ENCODE data around the gene GPR82.
A peak's percentile ranks its signal among the peaks of the same experiment; 100 is the strongest.
"Not testable (repeated sequence)": the region's sequence is repeated elsewhere in the genome, so short reads cannot be mapped to it uniquely, and the experiment has no call there.

Gene GPR82

DNA sequence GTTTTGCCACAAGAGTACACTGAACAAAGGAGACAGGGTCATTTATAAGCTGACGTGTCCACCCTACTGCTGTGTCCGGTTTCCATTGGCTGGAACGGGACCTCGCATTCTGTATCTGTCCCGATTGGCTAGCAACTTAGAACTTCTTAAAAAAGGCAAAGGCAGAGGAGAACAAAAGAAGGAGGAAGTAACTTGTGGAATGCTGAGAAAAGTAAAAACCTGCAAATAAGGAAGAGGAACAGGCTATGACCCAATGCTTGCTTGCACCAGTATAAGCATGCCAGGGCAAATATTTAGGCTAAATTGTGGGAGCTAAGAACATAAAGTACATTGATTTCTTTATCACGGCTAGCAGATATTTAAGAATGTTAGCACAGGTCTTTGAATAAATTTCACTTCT, 4.4 kb upstream of the GPR82 start:
- not testable (repeated sequence) for DNase-seq

DNA sequence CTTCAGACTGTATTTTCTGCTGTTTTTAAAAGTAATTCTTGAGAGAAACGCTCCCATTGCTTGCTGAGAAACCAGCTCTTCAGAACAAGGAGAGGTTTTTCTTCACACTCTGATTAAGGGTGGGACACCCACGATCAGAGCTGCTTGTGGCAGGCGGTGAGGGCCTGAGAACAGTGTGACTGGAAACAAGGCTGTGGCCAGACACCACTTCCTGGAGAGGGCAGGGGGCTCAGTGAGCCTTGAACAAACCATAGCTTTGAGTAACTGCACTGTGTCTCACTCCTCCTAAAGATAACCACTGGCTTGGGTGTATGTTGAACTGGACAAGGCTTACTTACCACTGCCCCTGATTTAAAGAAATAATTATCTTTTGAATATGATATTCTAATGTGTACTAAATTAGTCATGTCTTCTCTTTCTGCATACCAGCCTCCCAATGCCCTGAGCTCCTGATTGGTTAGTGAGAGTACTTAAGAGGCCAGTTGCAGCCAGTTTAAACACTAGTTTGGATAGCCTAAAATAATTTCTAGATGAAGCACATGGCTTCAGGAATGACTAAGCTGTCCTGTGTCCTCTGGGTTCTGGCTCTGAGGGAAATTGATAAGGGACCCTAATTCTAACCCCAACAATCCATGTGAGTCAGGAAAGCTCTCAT, 3.7 kb upstream of the GPR82 start:
- DNase-seq = peak; percentile 35 to 50

DNA sequence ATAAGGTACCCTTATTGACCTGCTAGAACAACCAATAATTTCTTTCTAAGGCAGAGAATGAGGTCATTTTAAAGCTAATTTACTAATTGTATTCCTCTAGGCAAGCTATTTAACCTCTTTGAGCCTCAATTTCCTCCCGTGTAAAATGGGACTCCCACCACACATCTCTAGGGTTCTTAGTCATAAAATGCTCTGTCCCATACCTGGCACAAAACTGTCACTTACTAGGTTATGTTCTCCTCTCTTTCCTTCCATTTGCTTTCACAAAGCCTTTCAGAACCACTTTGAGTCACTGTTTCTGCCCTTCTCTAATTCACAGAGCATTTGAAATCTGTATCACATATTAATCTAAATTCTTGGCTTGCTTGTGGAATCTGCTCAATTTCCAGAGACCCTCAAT, 2.4 kb upstream of the GPR82 start:
- DNase-seq = no peak

DNA sequence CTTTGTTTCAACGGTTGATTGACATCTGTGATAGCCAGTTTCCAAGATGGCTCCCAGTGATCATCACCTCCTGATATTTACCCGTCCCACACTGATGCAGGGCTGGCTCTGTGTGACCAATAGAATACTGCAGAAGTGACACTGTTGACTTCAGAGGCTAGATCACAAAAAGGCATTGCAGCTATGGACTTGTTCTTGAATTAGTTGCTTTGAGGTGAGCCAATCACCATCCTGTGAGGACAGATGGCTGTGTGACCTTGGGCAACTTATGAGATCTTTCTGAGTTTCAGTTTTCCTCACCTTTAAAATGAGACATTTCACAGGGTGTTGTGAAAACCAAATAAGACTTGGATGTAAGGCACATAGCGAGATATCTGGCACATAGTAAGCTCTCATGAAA, 1.8 kb upstream of the GPR82 start:
- no peak for DNase-seq

DNA sequence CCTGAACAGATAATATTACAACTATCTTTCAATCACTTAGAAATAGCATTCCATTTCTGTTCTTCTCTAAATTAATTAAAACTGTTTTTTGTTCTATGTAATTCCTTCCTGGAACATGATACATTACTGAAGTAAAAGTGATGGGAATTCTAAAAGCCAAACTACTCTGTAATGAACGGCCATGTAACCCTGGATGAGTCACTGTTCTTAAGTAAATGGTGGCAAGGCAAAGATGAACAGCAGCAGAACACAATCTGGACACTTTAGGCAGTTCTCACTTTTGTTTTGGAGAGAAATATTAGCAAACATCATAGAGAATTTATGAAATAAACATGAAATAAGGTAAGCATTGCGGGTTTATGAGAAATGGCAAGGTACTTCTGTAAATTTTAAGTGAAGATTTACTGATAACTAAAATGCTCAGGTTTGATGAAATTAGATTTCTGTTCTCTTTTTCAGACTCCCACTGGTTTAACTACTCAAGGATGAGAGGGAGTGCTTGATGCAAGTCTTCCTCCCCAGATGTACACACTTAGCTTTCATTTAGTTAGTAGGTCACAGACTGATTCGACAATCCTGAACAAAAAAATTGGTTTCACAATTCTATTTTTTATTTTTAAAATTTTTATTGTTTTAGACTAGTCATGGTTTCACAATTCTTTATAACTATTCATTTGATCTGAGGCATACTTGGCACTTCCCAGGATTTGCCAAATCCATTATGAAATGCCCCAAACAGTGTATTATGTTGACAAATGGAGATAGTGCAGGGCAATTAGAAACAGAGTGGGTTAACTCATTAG, 964 bp upstream of the GPR82 start:
- DNase-seq = no peak

DNA sequence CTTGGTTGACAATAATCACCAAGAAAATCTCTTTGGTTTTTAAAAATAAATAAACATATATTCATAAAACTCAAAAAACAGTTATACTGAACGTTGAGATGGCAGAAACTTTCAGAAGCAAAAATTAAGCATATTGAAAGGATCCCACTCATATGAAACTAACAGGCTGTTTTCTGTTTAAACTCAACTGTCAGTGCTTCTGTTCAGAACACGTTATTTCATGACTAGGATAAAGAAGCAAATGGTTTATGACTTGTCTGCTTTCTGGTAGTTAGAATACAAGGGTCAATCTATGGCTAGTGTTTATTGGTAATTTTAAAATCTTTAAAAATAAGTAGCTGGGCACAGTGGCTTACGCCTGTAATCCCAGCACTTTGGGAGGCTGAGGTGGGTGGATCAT, 4.1 kb downstream of the GPR82 start:
- no peak for DNase-seq

DNA sequence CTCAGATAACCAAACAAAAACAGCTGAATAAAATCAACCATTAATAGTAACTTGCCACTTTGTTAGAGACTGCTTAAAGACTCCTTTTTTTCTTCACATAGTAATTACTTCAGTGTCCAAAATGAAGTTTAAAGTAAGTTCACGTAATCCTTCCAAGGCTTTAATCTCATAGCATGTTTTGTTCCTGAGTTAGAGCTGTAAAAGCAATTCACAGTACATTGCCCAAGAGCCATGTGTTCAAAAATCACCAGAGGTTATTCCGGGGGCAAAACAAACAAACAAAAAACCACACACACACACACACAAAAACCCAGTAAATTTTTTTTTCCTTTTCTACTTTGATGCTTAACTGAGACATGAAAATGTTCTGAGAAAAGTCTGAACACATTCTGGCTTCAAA, 6.1 kb downstream of the GPR82 start:
- DNase-seq = no peak

DNA sequence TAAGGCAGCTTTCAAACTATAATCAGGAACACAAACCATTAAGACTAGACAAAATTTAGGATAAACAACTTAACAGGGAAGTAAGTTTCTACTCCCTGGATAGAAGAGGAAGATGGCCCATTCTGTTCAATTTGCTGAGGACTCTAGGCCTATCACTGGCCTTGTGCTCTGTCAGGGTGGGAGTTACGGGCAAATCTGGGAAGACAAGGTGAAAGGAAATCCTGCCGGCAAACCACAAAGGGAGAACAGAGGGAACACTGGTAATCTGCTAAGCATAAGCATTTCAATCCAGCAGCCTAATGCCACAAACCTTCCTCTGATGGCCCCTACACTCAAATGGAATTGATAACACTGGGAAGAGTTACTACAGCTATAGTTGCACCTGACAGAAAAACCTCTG, 8.3 kb downstream of the GPR82 start:
- DNase-seq = no peak

DNA sequence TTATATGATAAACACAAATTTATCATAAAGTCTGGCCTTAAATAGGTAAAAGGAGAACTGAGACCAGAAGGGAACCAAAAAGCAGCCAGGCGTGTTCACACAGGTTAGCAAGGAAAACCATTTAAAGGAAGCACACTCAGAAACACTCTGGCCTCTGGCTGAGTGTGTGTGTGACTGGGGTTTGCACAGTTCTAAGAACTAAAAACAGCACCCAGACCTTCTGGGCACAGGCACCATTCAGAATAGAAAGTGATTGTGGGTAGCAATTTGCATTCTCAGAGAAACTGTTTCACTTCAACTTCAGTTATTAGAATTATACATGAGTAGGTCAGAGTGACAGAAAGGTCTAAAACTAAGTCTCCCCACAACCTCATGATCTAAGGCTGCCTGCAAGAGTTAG, 10.0 kb downstream of the GPR82 start:
- DNase-seq = peak in 1 of 2 experiments; percentile 15

DNA sequence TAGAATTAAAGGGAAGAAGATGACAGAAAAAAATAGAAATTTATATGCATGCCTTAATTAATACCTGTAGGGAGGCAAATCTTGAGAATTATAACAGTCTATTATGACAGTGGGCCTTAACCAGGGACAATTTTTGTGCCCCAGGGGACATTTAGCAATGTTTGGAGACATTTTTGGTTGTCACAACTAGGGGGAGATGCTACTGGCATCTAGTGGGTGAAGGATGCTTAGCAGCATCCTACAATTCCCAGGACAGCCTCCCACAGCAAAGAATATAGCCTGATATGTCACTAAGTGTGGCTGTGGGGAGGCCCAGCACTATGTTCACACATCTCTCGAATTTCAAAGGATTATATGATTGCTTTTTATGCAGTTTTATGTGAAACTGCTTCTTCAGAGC, 10.5 kb downstream of the GPR82 start:
- DNase-seq = no peak

DNA sequence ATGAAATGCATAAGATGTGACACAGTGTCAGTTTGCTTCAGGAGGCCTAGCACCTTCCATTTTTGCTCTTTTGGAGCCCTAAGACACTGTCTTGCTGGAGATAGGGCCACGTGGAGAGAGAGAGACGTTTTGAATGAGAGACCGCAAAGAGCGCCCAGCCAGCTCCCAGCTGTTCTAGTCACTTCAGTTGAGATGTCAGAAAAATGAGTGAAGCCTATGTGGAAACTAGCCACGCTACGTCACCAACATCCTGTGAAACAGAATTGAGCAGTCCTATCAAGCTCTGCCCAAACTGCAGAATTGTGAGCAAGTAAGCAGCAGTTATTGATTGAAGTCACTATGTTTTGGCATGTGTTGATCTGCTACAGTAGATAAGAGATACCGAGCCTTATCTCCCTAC, 13.1 kb downstream of the GPR82 start:
- DNase-seq = peak; percentile 5 to 16

DNA sequence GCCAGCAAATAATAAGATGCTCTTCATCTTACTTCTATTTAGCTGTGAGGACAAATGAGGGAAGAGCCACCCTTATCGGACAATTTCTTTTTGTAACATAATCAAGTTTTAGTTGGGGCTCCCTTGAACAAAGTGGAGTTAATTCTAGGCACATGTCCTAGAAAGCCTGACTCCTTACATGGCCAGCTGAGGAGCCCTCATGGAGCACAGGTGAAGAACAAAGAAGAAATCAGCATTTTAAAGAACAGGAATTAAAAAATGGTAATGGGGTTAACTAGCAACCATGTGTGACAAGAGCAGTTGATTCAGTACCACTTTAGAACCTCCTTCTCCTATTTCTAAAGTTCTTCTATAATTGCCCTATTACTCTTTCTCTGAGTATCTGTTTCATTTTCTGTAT, 15.9 kb downstream of the GPR82 start:
- DNase-seq = no peak

DNA sequence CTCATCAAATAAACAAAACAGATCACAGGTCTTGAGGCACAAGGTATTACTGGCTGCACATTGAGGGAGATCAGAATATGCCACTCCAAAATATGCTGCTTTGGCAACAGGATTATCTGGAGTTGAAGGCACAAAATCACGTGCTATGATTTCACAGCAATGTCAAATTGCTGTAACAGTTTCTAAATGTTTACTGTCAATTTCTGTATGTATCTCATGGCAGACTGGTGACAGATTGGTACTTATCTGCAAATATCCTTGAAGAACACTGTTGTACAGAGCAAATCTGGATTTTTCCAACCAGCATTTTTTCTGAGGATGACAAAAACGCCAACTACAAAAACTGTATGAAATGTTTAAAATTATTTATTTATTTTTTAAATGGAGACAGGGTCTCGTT, 26.7 kb downstream of the GPR82 start:
- no peak for DNase-seq

DNA sequence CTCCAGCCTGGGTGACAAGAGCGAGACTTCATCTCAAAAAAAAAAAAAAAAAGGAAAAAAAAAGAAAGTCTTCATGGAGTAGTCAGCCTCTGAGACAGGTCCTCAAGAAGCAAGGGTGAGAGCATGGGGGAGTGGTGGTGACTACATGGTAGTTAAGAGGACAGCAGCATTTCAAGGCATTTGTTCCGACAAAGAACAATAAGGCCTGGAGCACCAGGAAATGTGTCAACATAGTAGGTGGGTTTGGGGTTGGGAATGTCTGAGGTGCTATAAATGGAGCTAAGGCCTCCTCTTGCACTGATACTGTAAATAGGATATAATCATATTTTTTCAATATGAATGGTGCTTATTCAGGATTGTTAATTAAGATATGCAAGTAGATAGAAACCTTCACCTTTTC, 34.4 kb downstream of the GPR82 start:
- no peak for DNase-seq

DNA sequence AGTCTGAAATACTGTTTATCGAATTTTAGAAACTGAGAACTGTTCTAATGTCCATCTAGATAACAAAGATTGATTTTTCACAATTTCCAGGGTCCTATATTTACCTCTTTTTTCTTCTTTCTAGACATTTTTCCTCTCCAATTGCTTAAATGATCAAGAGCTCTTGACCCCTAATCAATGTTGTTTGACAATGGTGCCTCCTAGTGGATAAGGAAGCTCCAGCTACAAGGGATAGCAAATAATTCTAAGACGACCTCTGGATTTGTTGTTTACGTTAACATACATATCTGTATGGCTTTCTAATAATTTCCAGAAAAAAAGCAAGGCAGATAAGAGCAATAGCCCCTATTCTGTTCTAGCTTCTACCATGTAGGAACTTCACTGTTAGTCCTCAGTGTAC, 35.8 kb downstream of the GPR82 start:
- DNase-seq = no peak

DNA sequence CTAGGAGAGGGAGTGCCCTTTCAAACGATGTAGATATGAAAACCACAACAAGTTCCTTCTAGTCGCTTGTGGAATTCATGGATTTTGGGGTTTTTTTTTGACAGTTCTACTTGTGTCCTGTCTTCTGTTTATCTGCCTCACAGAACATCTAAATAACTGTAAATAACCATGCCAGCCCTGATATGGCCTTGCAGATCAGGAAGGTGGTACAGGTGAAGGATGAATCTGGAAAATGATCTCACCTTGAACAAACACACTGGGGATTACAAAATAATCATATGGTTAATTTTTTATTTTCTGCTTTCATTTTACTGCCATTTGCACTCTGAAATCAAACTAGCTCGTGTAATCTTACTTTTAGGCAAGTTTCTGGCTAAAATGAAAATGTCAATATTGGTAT, 37.2 kb downstream of the GPR82 start:
- no peak for DNase-seq

DNA sequence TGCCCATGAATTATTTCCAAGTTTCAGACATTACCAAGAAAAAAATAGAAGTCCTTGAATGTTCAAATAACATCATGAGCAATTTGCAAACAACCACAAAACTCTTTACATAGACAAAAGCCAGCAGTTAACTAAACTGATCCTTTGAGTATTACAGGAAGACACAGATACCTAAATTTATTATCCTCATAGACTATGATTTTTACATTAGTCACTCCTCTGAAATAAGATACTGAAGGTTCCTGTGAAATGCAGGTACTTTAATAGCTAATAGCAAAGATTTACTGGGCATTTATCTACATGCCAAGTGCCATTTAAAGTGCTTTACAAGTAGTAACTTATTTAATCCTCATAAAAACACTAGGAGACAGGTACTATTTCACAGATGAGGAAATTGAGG, 37.7 kb downstream of the GPR82 start:
- no peak for DNase-seq

DNA sequence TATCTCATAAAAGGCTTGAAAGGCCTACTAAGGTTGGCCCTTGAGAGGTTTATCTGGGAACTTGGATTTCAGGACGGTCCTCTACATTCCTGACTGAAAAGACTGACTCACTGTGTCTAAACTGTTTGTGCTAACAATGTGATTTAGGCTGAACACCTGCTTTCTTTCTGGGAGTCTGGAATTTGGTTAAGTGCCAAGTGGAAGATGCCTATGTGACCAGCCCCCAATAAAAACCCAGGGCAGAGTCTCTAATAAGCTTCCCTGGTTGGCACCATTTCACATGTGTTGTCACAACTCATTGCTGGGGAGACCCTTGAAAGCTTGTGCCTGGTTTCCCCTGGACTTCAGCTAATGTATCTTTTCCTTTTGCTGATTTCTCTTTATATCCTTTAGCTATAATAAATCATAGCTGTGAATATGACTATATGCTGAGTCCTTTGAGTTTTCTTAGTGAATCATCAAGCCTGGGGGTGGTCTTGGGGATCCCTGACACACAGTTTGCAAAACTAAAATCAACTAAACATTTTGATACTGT, 55.1 kb downstream of the GPR82 start:
- DNase-seq = no peak

Measured in activated CD4-positive, alpha-beta T cell treated with anti-CD3 and anti-CD28 coated beads, Interleukin-2, amount 50 U/mL, for 48 hours (primary cell).